D341Med (cell line): ENCODE data around the gene NOD1.

Experiments
- DNase-seq: peaks from one replicate; pipeline ENCODE4 v3.0.0; 2012; ENCODE audit warnings: low spot score

NOD1 gene

DNA sequence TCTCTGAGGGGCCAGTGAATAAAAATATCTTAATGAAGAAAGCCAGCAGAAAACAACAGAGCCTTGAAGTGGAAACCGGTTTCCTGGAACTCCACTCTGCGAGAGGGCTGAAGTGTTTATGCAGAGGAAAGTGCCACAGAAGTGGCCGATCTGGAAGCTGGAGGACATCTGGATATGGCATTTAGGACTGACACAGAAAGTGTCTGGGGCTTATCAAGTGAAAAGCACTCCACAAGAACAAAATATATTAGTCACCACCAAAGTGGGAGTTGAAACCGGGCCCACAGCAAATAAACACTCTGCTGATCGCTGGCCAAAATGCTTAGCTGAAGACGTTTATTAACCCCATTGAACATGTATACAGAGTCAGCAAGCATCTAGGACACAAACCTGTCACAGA is 7.8 kb downstream of the NOD1 start:
- DNase-seq = no peak

DNA sequence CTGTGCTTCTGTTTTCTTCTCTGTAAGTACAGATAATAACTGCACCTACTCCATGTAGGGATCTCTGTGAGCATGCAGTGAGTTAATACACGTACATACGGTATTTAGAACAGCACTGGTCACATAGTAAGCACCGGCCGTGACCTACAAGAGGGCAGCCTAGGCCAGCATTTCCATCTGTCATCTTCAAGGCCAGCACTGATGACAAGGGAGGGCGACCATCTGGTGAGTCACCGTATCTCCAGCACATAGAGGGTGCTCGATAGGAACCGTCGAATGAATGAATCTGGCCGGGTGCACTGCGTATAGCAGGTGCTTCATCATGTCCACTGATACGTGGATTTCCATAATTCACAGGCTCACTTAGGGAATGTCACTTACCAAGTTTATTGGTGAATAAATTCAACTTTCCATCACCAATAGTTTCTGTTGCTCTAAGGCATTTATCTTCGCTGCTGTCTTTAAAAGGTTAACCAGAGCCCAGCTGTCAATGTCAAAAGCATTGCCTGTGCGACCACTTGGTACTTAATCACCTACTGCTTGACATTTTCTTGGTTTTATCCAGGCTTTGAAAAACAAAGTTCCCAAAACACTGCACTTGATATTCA is 8.3 kb downstream of the NOD1 start:
- no peak for DNase-seq

DNA sequence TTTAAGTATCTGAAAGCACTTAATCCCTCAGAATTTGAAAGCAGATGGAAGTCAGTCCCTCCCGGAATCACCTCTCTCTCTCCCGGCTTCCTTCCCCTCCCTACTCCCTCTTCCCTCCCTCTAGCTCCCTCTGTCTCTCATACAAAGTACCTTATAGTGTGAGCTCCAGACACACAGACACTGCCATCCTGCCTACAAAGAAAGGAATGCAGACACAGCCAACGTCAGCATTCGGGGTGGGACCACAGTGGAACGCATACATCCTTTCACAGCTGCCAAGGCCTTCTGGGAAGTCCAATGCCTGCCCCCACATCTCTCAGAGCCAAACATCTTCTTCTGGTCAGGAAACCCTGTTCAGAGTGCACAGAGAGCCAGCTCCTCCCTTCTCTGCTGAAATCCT is 9.3 kb downstream of the NOD1 start:
- peak; percentile 68 for DNase-seq

DNA sequence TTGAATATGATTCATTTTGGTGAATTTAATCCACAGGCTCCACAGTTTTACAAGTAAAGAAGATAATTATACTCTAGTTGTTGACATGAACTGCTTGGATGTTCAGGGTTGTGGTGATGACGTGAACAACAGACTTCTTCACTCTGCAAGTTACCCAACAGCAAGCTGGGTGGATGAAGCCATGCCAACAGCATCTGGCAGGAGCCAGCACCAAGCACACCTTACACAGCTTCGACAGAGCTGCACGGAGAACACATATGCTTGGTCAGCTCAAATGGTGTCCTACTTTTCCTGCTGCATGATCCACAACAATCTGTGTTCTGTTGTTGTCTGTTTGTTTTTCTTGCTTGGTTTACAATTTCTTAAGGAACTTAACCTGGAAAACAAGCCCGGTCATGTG is 9.8 kb downstream of the NOD1 start:
- no peak for DNase-seq

DNA sequence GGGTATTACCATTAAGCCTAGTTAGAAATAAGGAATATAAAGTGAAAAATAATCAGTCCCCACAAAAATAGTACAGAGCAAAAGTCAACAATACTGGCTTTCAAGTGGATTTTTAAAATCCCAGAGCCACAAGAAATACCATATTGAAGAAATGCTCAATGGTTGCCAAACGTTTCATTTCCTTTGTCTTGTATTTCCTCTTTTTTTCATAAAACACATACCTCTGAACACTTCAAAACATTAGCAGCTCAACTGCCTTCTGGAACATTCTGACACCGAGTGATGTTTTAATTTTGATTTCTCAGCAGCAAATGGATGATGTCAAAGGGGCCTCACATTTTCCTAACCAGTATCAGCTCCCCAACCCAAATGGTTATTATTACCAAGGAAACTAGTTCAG is 10.5 kb downstream of the NOD1 start:
- DNase-seq = no peak

DNA sequence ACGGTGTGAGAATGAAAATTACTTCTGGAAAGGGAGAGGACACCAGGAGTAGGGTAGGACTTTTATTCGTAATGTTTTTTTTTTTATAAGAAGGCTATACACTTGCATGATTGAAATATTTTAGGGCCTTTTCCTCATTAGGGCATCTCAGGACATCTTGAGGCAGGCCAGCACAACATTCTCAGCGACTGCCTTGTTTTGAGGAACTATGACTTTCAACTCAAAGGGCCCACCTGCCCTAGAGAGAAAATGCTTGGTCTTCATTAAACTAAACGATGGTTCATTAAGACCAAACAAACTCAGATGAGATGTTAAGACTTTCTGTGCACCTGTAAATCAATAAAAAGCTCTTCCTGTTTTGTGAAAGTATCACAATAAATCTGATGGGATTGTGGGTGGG is 11.3 kb downstream of the NOD1 start:
- DNase-seq = no peak

DNA sequence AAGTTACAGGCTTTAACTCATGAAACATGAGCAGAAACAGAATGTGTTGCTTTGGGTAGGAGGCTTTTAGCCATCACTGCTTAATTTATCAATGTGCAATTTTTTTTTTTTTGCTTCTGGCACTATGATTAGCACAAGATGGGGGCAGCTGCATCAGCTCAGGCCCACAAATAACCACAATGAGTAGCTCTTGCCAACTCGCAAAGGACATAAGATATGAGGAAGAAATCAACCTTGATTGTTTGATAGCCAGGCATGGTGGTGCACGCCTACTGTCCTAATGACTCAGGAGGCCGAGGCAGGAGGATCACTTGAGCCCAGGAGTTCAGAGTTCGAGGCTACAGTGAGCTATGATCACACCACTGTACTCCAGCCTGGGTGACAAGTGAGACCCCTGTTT is 12.3 kb downstream of the NOD1 start:
- no peak for DNase-seq

DNA sequence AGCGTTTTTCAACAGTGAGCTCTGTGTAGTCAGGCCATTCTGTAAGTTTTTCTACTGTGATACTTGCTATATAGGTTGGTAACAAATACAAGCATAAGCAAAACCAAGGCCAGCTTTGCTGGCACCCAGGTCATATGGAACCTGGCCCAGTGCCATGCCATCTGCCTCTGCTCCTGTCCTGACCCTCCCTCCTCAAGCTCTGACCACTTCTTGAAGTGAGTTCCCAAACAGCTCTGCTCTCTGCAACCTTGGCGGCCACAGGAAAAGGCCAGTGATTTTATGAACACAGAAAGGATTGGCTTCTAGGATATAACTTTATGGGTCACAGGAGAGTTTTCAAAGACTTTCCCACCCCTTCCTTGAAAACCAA is 12.8 kb downstream of the NOD1 start:
- no peak for DNase-seq

DNA sequence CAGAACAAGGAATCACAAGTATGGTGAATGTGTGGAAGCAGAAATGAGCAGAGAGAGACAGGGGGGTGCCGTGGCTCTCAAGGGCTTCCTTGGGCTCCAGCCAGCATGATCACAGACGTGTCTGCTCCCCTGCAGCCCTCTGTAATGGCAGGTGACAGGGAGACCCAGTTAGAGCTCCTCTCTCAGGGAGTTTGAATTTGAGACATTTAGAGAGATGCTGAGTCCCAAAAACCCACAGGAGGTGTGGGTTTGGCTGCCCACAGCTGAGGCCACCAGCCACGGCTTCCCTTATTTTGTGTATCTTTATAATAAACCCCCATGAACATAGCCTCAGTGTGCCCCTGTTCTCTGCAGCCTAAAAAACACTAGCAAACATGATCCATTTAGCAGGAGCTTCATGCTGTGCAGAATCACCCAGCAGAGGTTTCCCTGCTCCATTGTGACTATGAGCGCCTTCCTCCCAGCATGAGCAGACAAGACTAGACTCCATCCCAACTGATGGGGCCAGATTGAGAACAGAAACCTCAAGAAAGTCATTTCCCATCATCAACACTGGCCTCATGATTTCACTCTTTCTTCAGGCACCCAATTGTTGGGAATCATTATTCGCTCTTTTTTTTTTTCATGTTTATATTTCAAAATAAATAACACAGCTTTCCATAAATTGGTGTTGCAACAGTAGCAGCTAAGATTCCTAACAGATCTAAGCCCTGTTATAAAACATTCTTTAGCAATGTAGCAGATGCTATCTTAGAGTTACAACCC is 13.4 kb downstream of the NOD1 start:
- no peak for DNase-seq

DNA sequence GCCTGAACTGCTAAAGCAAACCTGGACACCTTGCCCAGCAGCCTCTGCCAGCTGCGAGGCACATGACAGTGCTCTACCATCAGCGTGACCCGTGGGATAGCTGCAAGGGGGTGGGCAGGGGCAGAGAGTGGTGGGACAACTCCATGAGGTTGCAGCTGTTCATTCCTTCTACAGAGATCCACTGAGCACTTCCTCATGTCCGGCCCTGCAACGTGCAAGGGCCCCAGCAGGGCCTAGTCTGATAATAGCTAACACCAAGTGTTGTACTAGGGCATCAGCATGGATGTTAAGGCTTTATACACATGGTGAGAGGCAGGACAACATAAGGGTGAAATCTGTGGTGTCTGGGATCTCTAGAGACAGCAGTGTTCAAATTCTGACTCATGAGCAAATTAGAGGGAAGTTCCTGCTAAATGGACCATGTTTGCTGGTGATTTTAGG is 14.3 kb downstream of the NOD1 start:
- DNase-seq = no peak

DNA sequence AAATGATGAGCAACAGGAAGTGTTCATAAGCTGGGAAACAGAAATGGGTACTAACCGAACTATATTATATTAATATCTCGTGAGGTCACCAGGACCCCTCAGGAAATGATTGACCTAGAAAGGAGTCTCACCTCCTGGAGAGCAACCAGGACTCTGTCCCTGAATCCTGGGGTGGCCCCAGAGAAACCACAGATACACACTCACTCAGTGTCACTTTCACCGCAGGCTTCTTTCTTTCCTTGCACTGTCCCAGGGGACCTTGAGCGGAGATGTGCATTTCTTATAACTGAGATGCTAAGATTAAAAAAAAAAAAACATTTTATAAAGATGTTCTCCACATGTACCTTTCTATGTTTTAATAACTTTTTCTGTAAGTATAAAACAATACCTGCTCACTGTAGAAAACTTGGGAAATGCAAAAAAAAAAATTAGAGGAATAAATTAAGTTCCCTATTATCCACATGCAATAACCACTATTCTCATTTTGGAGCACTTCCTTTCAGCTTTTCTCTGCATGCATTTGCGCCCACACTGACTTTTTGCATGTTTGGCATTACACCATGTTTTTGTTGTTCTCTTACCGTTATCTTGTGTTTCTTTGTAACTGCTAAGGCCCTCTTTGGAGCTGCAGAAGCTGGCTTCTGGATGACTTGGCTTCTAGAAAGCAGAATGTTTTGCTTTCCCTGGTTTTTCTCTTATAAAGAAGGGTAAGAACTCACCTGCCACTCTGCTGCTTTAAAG is 15.0 kb downstream of the NOD1 start:
- no peak for DNase-seq

DNA sequence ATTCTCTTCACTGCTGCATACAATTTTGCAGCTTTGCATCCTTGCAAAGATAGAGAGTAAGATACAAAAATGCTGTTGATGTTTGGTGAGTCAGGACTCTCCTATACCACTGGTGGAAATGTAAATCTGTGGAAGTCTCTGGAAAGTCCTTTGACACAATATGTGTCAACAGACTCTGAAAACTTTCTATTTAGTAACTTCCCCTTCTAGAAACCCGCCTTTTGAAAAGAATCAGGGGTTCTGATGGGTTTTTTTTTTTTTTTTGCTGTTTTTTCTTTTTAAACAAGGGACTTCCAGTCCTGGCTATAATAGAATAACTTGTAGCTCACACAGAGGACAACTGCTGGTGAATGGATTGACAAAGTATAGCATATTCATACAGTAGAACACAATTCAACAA is 16.4 kb downstream of the NOD1 start:
- DNase-seq = no peak

DNA sequence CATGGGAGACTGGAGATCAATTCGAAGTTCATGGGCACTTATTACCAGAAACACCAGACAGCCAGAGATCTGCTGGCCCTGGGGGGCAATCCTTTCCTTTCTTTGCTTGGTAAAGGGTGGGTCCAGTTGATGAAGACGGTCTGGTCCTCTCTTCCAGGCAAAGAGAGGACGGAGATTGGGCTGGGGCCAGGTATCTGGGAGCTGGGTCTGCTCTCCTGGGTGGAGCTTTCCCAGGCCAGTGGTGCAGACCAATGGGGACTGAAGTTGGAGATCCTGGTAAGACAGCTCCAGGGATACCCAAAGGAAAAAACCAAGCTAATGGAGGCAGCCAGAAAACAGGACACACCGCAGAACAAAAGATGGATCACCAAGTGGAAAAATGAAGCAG is 18.3 kb downstream of the NOD1 start:
- no peak for DNase-seq

DNA sequence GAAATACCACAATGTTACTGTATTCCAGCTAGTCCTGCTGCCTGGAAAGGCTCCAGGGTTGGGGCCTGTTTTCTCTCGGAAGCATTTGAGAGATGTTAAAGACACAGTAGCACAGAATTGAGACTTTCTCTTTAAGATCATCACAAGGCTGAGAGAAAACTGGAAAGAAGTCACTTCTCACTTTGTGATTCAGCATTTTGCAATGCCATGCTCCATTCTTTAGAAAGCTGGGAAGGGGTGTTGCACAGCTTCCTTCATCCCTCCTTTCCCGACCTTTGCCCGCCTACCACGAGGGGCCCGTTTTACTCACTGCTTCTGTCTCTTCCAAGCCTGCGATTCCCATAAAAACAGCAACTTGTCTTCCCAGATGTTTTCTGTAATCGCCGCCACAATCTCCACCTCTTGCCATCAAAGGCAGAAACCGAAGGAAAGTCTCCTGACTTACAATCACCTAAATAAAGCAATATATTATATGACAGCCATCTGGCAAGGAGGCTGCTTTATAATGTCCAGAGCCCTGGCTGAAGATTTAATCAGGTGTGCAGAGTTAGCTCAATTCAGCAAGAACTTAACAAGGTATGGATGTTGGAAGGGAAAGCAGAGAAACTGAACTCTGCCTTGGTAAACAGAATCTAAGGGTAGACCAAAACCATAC is 18.9 kb downstream of the NOD1 start:
- no peak for DNase-seq

DNA sequence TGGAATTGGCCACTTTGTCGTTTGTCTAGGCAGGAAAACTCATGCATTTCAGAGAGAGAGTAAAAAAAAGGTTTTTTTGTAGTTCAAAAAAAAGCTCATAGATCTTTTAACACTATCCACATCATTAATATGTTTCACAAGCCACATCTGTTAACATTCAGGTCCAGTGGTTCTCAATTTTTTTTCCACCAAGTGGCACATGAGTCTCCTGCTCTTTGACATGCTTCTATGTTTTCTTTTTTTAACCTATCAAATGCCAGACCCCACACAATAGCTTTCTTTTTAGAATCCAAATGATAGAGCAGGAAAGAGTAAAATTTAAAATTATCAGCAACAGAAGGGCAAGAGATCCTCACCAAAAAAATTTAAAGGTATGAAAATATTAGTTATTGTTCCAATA is 20.3 kb downstream of the NOD1 start:
- no peak for DNase-seq

DNA sequence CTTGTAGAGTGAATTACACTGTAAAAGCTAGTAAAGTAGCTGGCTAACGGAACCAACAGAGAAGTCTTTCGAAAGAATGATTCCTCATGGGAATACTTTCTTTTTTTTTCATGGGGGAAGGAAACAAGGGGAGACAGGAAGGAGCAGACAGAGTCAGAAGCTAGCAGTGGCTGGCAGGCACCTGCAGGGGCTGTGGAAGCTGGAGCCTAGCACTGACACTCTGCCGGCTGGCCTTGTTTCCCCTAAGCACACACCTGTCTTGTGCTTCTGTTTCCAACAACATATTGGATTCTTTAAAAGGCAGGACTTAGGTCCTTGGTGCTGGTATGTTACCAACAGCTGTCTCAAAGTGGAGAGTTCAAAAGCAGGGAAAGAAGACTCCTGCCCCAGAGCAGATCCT is 24.7 kb downstream of the NOD1 start:
- DNase-seq = no peak

DNA sequence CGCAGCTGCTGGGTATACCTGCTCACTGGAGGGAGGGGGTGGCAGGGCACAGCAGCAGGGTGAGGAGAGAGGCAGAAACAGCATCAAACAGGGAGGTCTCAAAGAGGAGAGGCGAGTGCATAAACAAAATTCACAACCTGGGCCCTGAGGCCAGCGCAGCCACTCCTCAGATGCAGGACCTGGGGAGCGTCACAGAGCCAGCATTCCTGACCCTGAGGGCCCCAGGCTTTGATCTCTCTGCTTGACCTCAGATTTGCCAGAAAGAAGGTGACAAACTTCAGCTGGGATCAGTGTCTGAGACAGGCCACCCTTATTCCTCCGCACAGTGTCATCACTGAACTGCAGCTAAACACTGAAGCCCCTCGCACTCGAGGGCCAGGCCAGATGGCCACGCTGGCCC is 25.6 kb downstream of the NOD1 start:
- no peak for DNase-seq

DNA sequence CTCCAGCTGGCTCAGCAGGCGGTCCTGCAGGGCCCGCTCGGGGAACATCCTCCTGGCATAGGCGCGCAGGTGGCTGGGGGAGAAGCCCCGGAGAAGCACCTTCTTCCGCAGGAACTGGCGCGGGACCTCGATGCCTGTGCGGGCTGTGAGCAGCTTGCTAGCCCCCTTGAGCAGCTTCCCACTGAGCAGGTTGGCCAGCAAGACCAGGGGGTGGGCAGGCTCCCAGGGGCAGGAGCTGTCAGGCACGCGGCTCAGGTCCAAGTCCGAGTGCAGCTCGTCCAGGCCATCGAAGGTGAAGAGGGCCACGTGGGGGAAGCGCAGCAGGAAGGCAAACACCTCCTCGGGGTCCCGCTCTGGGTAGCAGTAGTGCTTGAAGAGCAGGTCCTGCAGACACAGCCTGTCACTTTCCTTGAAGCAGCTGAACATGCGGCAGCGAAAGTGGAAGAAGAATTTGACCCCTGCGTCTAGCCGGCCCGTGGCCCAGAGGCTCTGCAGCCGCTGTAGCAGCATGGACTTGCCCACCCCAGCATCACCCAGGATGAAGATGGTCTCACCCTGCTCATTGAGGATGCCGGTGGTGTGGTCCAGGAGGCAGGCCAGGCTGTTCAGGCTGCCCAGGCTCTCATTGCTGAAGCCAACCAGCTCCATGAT is 26.2 kb downstream of the NOD1 start:
- no peak for DNase-seq

DNA sequence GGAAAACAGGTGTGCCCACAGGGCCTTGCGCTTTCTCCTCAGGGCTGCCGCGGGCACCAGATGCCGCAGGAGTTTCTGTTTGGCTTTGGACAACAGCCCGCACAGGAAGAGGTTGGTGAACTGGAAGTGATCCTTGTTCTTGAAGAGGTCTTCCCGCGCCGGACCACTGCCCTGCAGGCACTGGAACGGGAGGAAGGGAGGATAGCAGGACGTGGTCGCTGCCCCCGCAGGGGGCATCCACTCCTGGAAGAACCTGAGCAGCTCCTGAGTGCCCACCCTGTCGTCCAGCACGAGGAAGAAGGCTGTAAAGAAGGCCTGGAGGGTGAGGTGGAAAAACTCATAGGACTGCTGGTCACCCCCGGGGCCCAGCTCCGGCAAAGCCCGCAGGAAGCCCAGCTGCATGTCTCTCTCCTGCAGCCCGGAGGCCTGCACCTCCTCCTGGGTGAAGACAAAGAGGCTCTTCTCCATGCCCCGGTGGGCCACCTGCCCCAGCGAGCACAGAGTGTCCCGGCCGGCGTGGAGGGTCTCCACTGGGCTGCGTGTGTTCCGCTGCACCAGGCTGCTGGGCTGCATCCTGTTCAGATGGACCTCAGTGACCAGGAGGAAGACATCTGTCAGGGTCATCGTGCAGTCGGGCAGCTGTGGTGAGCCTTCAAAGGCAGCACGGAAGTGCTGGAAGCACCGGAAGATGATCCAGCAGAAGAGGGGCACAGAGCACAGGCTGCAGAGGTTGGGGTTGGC is 26.9 kb downstream of the NOD1 start:
- DNase-seq = no peak

DNA sequence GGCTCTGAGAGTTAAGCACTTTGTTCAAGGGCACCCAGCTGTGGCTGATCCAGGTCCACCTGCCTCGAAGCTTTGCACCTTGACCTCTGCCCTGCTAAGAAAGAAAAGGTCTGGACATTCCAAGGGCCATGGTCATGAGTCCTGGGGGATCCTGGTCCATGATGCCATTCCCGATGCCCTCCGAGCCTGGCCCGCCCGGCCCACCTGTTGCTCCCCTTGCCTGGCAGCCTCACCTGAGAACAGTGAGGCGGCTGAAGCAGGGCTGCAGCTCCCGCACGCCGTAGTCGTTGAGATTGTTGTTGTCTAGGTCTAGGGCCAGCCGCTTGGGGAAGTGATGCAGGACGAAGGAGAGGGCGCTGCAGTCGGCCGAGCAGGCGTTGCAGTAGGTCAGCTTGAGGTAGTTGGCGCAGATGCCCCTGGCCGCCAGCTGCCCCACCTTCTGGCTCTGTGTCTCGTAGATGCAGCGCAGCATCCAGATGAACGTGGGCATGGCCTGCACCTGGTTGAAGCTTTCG is 27.5 kb downstream of the NOD1 start:
- no peak for DNase-seq

DNA sequence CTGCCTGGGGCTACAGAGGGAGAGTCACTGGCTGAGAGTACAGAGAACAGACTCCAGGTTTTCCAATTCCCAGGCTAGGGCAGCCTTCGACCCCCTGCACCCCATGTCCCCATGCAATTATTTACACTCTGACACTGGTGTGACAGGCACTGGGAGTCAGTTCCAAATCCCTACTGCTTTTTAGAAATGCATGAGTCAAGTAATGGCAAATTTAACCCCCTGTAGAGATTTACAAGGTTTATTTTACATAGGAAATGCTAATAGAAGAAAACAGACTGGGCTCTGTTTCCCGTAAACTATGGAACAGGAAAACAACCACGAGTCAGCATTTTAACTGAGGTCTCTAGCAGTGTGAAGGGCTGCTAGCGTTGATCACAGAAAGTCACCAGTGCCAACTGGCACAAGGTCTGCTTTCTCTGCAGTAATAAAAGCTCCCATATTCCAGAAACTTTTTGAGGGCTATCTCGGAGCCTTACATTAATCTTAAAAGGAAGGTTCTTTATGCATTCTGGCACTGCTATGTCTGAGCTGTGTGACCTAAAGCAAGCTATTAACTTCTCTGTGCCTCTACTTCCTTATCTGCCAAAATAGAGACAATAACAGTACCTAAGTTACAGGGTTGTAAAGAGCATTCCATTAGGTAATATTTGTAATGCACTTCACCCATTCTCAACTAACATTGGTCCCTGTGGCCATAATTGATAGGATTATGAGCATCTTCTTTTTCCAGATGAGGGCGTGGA is 28.2 kb downstream of the NOD1 start:
- no peak for DNase-seq
